Stomach (tissue), 4 donors: Measurements from ENCODE around the gene MYH9.
"Not testable (repeated sequence)": the region's sequence is repeated elsewhere in the genome, so short reads cannot be mapped to it uniquely, and the experiment has no call there.

Experiments
- CTCF ChIP-seq, 7 experiments: fragments of 450-650 bp in 4 of 7; fragments of 200-600 bp in 3 of 7; sonication (generic) in 3 of 7; IDR thresholded peaks; one replicate each; pipeline ENCODE4 v1.5.1; 2016 to 2019; ENCODE audit warnings: antibody characterized with exemption in 7 of 7, control low read depth in 2 of 7, mild to moderate bottlenecking in 1 of 7
- EP300 ChIP-seq: sonication (generic); formaldehyde crosslinking; IDR thresholded peaks from one replicate; pipeline ENCODE4 v1.6.1; 2017; ENCODE audit warnings: antibody characterized with exemption
- POLR2A ChIP-seq, 4 donors: fragments of 450-650 bp; IDR thresholded peaks; one replicate each; pipeline ENCODE4 v1.6.1; 2016; ENCODE audit warnings: antibody characterized with exemption in 4 of 4, control low read depth in 2 of 4, mild to moderate bottlenecking in 1 of 4, moderate library complexity in 1 of 4
- POLR2AphosphoS5 ChIP-seq, 3 donors: sonication (generic); formaldehyde crosslinking; IDR thresholded peaks; one replicate each; pipeline ENCODE4 v1.6.1; 2016; ENCODE audit warnings: antibody characterized with exemption in 3 of 3

GRCh38 chr22:36271231-36271630 is 116.5 kb downstream of the MYH9 start:
- TF ChIP-seq POLR2AphosphoS5 (IDR thresholded peaks at IDR 0.05); POLR2A (IDR thresholded peaks at IDR 0.05); CTCF (IDR thresholded peaks at IDR 0.05); EP300: not testable (repeated sequence)
